Upper lobe of left lung (tissue), 6 donors: Measurements from ENCODE around the gene SLC25A11. TPM values are rescaled to one million over a fixed set of nuclear protein-coding genes. Genes with fewer than 3 reads are reported as not detected.

ENCODE experiments used
- ATAC-seq, 2 donors: fragments of 200-7000 bp; cut with Tn5 transposase; one replicate each; pipeline ENCODE4 v1.9.1; 2022; ENCODE audit warnings: mild to moderate bottlenecking in 2 of 2, moderate library complexity in 2 of 2; ENCODE audit not compliant: low FRiP score in 2 of 2
- DNase-seq, 2 donors: peaks; one replicate each; pipeline ENCODE4 v3.0.0-alpha.2; 2019 to 2020
- H3K27ac ChIP-seq, 4 donors: fragments of 200-600 bp; sonication (generic); one replicate each; pipeline ENCODE4 v1.5.1; 2016 to 2019
- H3K27me3 ChIP-seq, 4 donors: fragments of 200-600 bp; sonication (generic); one replicate each; pipeline ENCODE4 v1.5.1; 2017 to 2019
- H3K36me3 ChIP-seq, 4 donors: fragments of 200-600 bp; sonication (generic); one replicate each; pipeline ENCODE4 v1.5.1; 2016 to 2019
- H3K4me1 ChIP-seq, 4 donors: fragments of 200-600 bp; sonication (generic); one replicate each; pipeline ENCODE4 v1.5.1; 2018 to 2019
- H3K4me3 ChIP-seq, 4 donors: fragments of 200-600 bp; sonication (generic); one replicate each; pipeline ENCODE4 v1.5.1; 2017 to 2019; ENCODE audit warnings: mild to moderate bottlenecking in 2 of 4, moderate library complexity in 1 of 4
- H3K9me3 ChIP-seq, 4 donors: fragments of 200-600 bp; sonication (generic); one replicate each; pipeline ENCODE4 v1.5.1; 2018 to 2019
- EP300 ChIP-seq, 4 donors: sonication (generic); formaldehyde crosslinking; IDR thresholded peaks; one replicate each; pipeline ENCODE4 v1.5.1; 2017; ENCODE audit warnings: antibody characterized with exemption in 4 of 4, control low read depth in 2 of 4
- POLR2A ChIP-seq, 4 donors: fragments of 450-650 bp; IDR thresholded peaks; one replicate each; pipeline ENCODE4 v1.5.1; 2016 to 2017; ENCODE audit warnings: antibody characterized with exemption in 4 of 4, mild to moderate bottlenecking in 2 of 4
- POLR2AphosphoS5 ChIP-seq, 2 donors: sonication (generic); formaldehyde crosslinking; IDR thresholded peaks; one replicate each; pipeline ENCODE4 v1.5.1; 2017; ENCODE audit warnings: antibody characterized with exemption in 2 of 2
- WGBS, 2 donors: methylation state at CpG; one replicate each; pipeline ENCODE4 v1.1.5; 2017 to 2018; 5-methylcytosine and 5-hydroxymethylcytosine counted together
- total RNA-seq, 6 donors: library from RNA; depleted of rRNA in 4 of 6; stranded (reverse); fragments of >200 nt in 4 of 6; gene quantifications; one replicate each; pipeline versions ENCODE4 v1.1.0 to v1.2.1, GENCODE V29; 2016 to 2021
- TF ChIP-seq, protein P1 (sequence below), 6 experiments: fragments of 450-650 bp in 4 of 6; fragments of 200-600 bp in 2 of 6; sonication (generic) in 2 of 6; IDR thresholded peaks; one replicate each; pipeline ENCODE4 v1.5.1; 2016 to 2019; ENCODE audit warnings: antibody characterized with exemption in 6 of 6
- donor health status: DM: no; HTN: no; CAD: no; lungs with moderate emphysema.
- donor health status: DM: no; HTN: yes; CAD: no; lungs with severe emphysema.

Gene SLC25A11
- total RNA-seq, 6 donors from 2014 or later: 37.5 to 69.2 (median 47.9) TPM

DNA sequence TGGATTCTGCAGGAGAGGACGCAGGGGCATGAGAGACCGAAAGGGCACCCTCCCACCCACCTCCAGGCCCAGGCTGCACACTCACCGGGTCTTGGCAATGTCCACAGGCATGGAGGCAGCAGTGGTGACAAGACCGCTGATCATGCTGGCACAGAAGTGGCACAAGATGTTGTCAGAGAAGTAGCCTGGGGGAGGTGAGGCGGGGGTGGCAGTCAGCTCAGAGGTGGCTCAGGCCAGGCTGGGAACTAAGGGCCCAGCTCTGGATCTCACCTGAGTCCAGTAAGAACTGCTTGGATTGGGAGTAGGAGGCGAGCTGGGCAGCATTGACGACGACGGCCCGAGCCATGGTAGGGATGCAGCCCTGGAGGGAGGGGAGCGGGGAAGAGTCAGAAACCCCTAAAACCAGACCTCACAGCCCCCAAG lies 1.8 kb downstream of the SLC25A11 start:
- no peak for DNase-seq
- H3K4me1 ChIP-seq: peaks cover 34 to 57% (median 43%) of the 10 kb centered on the region in 4 donors
- H3K9me3 ChIP-seq: no peaks in the 10 kb centered on the region
- H3K27me3 ChIP-seq: no peaks in the 10 kb centered on the region
- H3K4me3 ChIP-seq: no peak overlapping the region
- H3K36me3 ChIP-seq: peaks cover 13 to 39% (median 29%) of the 10 kb centered on the region in 4 donors
- H3K27ac ChIP-seq: peak overlapping the region in 1 of 4 donors; percentile 99
- ATAC-seq: no peak
- TF ChIP-seq POLR2AphosphoS5 (IDR thresholded peaks at IDR 0.05) (no peak), POLR2A (IDR thresholded peaks at IDR 0.05) (no peak), EP300 (IDR thresholded peaks at IDR 0.05) (no peak)
- TF ChIP-seq, protein P1, sequence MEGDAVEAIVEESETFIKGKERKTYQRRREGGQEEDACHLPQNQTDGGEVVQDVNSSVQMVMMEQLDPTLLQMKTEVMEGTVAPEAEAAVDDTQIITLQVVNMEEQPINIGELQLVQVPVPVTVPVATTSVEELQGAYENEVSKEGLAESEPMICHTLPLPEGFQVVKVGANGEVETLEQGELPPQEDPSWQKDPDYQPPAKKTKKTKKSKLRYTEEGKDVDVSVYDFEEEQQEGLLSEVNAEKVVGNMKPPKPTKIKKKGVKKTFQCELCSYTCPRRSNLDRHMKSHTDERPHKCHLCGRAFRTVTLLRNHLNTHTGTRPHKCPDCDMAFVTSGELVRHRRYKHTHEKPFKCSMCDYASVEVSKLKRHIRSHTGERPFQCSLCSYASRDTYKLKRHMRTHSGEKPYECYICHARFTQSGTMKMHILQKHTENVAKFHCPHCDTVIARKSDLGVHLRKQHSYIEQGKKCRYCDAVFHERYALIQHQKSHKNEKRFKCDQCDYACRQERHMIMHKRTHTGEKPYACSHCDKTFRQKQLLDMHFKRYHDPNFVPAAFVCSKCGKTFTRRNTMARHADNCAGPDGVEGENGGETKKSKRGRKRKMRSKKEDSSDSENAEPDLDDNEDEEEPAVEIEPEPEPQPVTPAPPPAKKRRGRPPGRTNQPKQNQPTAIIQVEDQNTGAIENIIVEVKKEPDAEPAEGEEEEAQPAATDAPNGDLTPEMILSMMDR (IDR thresholded peaks at IDR 0.05): no peak
- 95 to 97% methylated on average over 11 of the region's 11 CpGs for WGBS, 2 donors

DNA sequence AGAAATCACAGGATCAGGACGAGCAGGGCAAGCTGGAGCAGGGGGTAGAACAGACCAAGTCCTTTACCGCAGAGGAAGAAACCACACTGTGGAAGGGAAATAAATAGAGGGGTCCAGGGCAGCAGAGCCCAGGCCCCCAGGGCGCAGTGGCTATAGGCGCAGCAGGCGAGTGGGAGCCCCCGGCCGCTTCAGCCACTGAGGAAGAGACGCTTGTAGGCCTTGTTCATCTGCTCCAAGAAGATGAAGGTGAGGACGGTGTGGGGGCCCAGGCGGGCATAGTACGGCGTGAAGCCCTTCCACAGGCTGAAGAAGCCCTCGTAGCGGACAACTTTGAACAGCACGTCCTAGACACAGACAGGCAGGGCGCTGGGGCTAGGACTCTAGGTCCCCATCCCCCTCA lies 2.3 kb downstream of the SLC25A11 start:
- whole genome bisulfite sequencing, 2 donors: 95 to 97% methylated on average over 16 of the region's 16 CpGs
- TF ChIP-seq, protein P1 (IDR thresholded peaks at IDR 0.05): no peak
- TF ChIP-seq POLR2A (IDR thresholded peaks at IDR 0.05): no peak
- no peak for TF ChIP-seq EP300 (IDR thresholded peaks at IDR 0.05)
- TF ChIP-seq POLR2AphosphoS5 (IDR thresholded peaks at IDR 0.05): no peak
- Histone ChIP-seq H3K9me3 (no peaks in the 10 kb centered on the region), H3K27me3 (no peaks in the 10 kb centered on the region), H3K4me1 (peaks cover 34 to 52% (median 39%) of the 10 kb centered on the region in 4 donors), H3K27ac (no peak overlapping the region), H3K36me3 (peaks cover 11 to 34% (median 24%) of the 10 kb centered on the region in 4 donors), H3K4me3 (no peak overlapping the region)
- DNase-seq: no peak
- ATAC-seq: no peak

DNA sequence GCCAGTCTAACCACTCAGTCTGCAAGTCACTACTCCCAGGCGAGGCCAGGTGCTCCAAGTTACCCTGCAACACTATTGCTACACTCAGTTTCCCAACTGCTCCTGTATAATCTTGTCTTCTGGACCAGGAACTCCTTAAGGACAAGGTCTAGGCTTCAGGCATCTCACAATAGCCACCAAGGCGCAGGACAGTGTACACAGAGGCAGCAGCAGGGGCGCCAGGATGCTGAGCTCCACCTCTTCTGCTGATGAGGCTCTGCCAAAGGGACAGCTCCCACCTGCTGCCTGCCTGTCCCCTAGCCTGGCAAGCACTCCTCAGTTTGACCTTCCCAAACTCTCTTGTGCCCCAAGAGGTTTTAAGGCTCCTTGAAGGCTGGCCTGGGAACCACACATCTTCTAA lies 3.4 kb downstream of the SLC25A11 start:
- H3K4me3 ChIP-seq: no peak overlapping the region
- peaks cover 28 to 41% (median 29%) of the 10 kb centered on the region in 4 donors for H3K4me1 ChIP-seq
- ATAC-seq (no peak), DNase-seq (no peak)
- WGBS, 2 donors: 100% methylated on average over 1 to 3 of the region's 3 CpGs
- no peak overlapping the region for H3K27ac ChIP-seq
- no peak for TF ChIP-seq POLR2A (IDR thresholded peaks at IDR 0.05)
- no peak for TF ChIP-seq POLR2AphosphoS5 (IDR thresholded peaks at IDR 0.05)
- TF ChIP-seq, protein P1 (IDR thresholded peaks at IDR 0.05): no peak
- no peak for TF ChIP-seq EP300 (IDR thresholded peaks at IDR 0.05)
- H3K9me3 ChIP-seq: no peaks in the 10 kb centered on the region
- H3K36me3 ChIP-seq: peaks cover 8 to 25% (median 16%) of the 10 kb centered on the region in 4 donors
- H3K27me3 ChIP-seq: no peaks in the 10 kb centered on the region

DNA sequence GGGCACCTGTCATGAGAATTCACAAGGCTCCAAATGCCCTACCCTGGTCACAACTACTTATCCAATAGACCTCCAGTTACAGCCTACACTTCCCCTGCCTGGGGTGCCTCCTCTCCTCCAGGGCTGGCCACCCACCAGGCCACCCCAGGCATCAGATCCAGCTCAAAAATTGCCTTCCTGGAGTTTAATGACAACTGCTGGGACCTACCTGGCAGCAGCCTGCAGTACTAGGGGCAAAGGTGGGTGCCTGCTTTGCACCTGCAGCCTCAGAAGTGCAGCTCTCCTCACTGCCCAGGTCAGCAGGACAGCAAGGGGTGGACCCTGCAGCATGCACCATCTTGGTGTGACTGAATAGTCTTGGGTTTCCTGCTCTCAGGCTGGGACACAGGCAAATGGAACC lies 4.2 kb downstream of the SLC25A11 start:
- TF ChIP-seq EP300 (IDR thresholded peaks at IDR 0.05) (no peak), POLR2A (IDR thresholded peaks at IDR 0.05) (no peak)
- no peaks in the 10 kb centered on the region for H3K9me3 ChIP-seq
- H3K27me3 ChIP-seq: no peaks in the 10 kb centered on the region
- H3K36me3 ChIP-seq: peaks cover 8 to 25% (median 16%) of the 10 kb centered on the region in 4 donors
- no peak overlapping the region for H3K27ac ChIP-seq
- ATAC-seq (no peak), DNase-seq (no peak)
- H3K4me1 ChIP-seq: peaks cover 20 to 33% (median 21%) of the 10 kb centered on the region in 4 donors
- no peak overlapping the region for H3K4me3 ChIP-seq

DNA sequence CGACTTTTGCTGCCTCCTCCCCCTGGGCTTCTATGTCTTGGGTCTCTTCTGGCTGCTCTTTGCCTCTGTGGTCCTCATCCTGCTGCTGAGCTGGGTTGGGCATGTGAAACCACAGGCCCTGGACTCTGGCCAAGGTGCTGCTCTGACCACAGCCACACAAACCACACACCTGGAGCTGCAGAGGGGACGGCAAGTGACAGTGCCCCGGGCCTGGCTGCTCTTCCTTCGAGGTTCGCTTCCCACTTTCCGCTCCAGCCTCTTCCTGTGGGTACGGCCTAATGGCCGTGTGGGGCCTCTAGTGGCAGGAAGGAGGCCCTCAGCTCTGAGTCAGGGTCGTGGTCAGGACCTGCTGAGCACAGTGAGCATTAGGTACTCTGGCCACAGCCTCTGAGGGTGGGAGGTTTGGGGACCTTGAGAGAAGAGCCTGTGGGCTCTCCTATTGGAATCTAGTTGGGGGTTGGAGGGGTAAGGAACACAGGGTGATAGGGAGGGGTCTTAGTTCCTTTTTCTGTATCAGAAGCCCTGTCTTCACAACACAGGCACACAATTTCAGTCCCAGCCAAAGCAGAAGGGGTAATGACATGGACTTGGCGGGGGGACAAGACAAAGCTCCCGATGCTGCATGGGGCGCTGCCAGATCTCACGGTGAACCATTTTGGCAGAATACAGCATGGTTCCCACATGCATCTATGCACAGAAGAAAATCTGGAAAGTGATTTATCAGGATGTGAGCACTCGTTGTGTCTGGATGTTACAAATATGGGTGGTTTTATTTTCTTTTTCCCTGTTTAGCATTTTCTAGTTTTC lies 5.5 kb downstream of the SLC25A11 start:
- peak in 1 of 2 donors; percentile 46 for DNase-seq

More for the DNA sequence above, 5.5 kb downstream of the SLC25A11 start:
- no peak overlapping the region for H3K4me3 ChIP-seq
- H3K27me3 ChIP-seq: no peaks in the 10 kb centered on the region
- H3K36me3 ChIP-seq: peaks cover 8 to 25% (median 16%) of the 10 kb centered on the region in 4 donors
- peak in 1 of 2 donors; percentile 49 for ATAC-seq
- H3K4me1 ChIP-seq: peaks cover 20 to 30% (median 21%) of the 10 kb centered on the region in 4 donors
- TF ChIP-seq, protein P1 (IDR thresholded peaks at IDR 0.05): peak in 1 of 6 experiments; percentile 18
- no peak for TF ChIP-seq POLR2AphosphoS5 (IDR thresholded peaks at IDR 0.05)
- H3K27ac ChIP-seq: peak overlapping the region in 1 of 4 donors; percentile 36
- H3K9me3 ChIP-seq: no peaks in the 10 kb centered on the region
- 10 to 29% methylated on average over 13 to 14 of the region's 14 CpGs for WGBS, 2 donors
